ENCODE data around the gene CLCC1.

- TF ChIP-seq EZH2 (IDR thresholded peaks at IDR 0.05; ENCODE audit: insufficient read depth, poor library complexity, severe bottlenecking) (no peak), EZH2phosphoT487 (IDR thresholded peaks at IDR 0.05; ENCODE audit: insufficient read depth, low read depth) (no peak)
Observed at GRCh38 chr1:108969346-108969745, 6.1 kb upstream of the CLCC1 start.
